Occipital lobe (tissue), 2 donors: ENCODE results near the gene CNGB1. TPM values are rescaled to one million over a fixed set of nuclear protein-coding genes. Genes with fewer than 3 reads are reported as not detected.
A peak's percentile ranks its signal among the peaks of the same experiment; 100 is the strongest.
"Not testable (repeated sequence)": the region's sequence is repeated elsewhere in the genome, so short reads cannot be mapped to it uniquely, and the experiment has no call there.

Experiments
- DNase-seq: peaks from one replicate; lab custom pipeline; 2025; lab: John Stamatoyannopoulos, UW
- total RNA-seq: library from RNA; depleted of rRNA; stranded (reverse); fragments of >200 nt; gene quantifications from one replicate; pipeline ENCODE4 v1.2.3, GENCODE V29; 2014

Gene CNGB1
- total RNA-seq, result not detected

DNA sequence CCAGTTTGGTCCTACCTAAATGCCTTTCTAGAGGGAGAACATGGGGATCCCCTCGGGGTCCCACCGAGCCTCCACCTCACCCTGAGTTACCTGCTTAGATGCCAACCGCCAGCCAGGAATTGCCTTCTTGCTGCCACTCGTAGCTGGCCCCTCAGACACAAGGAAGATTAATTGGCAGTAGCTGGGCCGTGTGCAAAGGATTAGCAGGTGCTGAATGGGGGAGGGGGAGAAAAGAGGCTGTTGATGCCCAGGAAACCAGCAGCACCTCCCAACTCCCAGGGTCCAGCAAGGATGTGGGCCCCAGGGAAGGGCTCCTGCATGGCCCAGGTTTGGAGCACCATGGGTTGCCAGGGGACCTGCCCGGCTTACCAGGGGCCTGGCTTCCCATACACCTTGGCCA, at the start of gene CNGB1:
Gene CNGB1, minus strand, starts transcription at position 159 of the 400 bp plus-strand sequence. CDS start 3,842 bp downstream, outside the sequence.
- DNase-seq, result no peak

DNA sequence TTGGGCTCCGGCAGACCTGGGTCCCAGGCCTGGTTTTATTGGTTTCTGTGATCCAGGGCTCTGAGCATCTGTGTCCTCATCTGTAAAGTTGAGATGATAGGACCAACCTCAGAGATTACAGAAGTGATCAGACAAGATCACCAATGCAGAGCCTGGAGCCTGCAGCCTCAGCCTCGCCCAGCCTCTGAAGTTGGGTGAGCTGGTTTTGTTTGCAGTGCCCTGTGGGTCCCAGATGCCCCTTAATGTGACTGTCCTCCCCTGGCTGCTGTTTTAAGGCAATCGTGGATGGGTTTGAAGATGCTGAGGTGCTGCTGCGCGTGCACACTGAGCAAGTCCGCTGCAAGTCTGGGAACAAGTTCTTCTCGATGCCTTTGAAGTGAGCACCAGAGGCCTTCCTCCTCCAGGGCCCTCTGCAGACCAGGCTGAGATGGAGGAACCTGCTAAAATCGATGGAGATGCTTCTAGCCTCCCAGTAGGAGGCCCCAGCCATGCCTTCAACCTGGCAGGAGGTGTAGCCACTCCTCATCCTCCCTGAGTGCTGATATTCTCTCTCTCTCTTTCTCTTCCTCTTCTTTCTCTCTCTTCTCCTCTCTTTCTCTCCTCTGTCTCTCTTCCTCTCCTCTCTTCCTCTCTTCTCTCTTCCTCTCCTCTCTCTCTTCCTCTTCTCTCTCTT, 49.1 kb upstream of the CNGB1 start:
- DNase-seq, result no peak

DNA sequence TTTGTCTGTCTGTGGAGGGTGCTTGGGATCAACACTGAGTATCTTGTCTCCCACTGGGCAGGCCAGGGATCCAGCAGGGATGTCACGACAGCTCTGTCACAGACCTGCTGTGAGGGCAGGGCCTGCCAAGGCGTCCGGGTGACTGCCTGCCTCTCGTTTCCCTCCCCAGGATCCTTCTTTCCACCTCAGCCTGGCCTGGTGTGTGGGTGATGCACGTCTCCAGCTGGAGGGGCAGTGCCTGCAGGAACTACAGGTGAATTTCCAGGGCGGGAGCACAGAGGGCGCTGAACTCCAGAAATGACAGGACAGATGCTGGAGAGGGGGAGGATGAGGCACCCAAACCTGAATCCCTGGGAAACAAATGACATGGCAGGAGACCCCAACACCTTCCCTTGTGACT, 47.9 kb upstream of the CNGB1 start:
- no peak for DNase-seq

DNA sequence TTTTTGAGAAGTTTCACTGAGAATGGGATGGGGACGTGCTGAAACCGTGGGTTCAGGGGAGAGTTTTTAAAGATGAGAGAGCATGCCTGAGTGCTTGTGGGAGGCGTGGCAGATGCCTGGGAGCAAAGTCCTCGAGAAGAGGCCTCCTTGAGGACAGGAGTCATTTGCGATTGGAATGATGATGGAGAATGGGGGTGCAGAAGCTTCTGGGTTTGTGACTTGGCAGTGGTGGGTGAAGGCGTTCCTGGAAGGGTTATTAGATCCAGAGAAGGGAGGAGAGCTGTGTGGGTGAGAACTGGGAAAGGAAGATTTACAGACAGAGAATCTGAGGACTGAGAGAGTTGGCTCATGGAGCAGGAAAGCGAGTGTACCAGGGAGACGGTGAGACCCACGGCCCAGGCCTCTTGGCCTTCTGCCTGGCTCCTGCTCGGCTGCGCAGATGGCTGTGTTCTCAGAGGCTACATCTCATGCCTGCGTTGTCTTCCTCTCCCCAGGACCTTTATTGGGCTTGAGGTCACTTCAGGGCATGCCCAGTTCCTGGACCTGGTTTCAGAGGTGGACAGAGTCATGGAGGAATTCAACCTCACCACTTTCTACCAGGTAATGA, 46.0 kb upstream of the CNGB1 start:
- DNase-seq, result no peak

DNA sequence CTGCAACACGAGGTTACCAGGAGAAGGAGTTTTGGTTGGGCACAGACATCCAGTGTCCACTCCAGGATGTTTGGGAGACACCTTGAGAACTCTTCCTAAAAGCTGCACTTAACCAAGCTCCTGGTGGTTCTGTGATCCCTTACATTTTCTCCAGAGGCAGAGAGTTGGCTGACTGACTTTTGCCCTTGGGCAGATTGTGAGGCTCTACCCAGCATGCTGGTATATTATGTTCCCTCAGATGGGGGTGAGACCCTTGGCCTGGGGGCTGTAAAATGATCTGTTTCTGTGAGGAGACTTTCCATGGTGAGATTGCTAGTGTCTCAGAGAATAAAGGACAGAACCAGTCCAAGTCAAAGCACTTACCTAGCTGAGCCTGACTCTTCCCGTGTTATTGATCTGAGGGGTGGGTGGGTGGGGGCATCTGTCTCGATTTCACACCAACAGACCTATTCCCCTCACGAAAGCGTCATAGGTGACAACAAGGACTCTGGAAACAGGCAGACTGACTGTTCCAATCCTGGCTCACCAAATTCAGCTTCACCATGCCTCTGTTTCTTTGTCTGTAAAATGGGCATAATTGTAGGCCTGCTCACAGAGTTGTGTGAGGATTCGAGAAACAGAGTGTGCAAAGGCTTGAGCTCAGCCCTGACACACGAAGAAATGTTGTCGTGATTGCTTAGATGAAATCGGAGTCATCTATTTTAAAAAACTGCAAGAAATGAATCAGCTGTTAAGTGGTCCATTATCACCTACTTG, 42.5 kb upstream of the CNGB1 start:
- no peak for DNase-seq

DNA sequence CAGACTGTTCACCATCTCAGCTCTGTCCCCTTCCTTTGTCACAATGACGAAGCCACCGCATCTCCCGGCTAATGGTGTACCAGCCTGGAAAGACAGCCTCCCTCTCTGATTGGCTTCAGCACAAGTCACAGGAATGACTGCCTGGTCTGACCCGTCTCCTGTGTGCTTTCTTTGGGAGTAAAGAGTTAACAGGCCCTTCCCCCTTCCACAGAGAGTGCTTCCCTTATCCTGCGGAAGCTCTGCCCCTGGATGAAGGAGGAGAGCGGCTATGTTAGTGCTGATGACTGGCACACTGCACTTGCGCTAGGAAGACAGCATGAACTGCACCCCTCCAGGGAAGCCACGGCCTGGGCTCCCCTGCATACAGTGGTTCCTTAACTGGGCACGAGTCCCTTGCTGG, 41.6 kb upstream of the CNGB1 start:
- DNase-seq, result no peak

DNA sequence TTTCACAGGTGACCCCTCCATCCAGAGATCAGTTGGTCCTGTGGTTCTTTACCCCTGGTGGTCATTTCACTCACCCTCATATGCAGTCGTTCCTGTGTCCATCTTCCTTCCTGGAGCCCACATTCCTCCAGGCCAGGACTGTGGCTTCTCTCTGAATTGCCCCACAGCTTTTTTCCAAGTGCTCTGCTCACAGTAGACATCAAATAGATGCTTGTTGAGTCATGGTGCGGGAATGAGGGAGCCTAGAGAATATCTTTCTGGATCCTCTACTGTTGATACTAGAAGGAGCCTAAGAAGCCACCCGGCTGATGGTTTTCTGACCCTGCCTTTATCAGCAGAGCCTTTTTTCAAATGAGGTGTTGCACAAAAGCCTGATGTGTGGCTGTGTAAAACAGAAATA, 40.7 kb upstream of the CNGB1 start:
- DNase-seq, result no peak

DNA sequence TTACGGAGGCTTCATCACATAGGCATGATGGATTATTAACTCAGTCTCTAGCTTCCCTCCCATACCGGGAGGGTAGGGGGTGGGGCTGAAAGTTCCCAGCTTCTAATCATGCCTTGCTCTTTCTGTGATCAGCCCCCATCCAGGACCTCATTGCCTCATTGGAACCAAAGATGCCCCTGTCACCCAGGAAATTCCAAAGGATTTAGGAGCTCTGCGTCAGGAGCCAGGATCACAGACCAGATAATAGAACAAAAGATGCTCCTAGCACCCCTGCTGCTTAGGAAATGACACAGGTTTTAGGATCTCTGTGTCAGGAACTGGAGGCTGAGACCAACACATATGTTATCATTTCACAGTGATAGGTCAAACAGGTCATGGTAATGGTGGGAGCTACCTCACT, 40.0 kb upstream of the CNGB1 start:
- no peak for DNase-seq

DNA sequence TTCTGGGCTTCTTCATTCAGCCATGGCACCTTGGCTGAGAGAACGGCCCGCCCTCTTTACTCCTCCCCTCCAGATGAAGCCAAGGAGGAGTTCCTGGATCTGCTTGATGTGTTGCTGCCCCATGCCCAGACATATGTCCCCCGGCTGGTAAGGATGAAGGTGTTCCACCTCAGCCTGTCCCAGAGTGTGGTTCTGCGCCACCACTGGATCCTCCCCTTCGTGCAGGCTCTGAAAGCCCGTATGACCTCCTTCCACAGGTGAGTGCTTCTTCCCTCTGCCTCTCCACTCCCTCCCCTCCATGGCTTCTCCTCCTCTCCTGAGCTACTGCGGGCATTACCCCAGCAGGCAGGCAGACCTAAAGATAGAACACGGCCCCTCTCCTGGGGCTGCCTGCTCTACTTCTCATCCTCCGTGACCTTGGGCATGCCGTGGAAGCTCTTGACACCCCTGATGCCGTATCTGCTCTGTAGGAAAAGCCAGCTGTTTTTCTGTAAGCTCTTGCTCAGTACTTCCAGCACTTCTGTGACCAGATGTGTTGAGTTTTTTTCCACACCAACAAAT, 39.0 kb upstream of the CNGB1 start:
- no peak for DNase-seq

DNA sequence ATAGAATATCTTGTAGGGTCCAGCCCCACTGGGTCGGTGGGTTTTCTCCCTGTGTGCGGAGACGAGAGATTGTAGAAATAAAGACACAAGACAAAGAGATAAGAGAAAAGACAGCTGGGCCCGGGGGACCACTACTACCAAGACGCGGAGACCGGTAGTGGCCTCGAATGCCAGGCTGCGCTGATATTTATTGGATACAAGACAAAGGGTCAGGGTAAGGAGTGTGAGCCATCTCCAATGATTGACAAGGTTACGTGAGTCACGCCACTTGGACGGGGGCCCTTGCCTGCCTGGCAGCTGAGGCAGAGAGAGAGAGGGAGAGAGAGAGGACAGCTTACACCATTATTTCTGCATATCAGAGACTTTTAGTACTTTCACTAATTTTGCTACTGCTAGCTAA, 33.8 kb upstream of the CNGB1 start:
- DNase-seq, result not testable (repeated sequence)

DNA sequence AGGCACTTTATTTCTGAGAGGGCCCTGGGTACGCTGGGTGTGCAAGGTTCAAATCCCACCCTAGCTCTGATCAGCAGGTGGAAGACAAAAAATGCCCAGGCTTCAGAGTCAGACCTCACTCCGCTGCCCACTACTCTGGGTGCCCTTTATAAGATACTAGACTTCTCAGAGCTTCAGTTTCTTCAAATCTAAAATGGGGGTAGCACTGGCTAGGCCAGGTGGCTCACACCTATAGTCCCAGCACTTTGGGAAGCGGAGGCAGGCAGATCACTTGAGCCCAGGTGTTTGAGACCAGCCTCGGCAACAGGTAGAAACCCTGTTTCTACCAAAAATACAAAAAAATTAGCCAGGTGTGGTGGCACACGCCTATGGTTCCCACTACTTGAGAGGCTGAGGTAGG, 32.0 kb upstream of the CNGB1 start:
- no peak for DNase-seq

DNA sequence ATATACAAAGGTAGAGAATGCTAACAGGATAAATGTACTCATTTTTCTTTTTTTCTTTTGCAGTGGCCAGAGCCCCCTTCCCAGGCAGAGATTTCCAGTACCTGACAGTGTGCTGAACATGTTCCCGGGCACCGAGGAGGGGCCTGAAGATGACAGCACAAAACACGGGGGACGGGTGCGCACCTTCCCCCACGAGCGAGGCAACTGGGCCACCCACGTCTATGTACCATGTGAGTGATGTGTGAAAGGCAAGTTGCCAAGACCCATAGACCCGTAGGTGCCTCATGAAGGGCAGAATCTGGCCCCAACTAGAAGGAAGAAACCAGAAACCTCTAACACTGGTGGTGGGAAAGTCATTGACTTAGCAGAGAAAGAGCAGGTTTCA, 31.5 kb upstream of the CNGB1 start:
- no peak for DNase-seq

DNA sequence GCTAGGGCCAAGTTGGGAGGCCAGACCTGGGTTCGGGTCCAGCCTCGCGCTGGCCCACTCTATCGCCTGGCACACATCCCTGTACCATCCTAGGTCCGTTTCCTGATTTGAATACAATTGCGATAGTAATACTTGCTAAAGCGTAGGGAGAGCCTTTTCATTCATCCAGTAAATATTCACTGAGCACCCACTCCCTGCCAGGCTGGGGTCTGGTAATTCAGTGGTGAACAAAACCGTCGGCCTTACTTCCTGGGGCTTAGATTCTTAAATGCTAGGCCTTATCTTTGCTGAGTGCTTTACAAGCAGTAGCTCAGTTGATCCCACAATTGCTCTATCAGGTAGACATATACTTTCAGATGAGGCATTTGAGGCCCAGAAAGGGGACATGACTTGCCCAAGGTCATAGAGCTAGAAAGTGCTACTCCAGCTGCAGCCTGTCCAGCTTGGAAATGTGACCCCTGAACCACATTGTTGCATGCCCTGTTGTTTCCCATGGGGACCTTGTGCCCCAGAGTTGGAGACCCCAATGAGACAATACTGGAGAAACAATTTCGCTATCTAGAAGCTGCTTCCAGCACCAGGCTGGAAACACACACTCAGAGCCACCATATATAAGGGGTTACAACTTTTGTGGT, 31.0 kb upstream of the CNGB1 start:
- no peak for DNase-seq

DNA sequence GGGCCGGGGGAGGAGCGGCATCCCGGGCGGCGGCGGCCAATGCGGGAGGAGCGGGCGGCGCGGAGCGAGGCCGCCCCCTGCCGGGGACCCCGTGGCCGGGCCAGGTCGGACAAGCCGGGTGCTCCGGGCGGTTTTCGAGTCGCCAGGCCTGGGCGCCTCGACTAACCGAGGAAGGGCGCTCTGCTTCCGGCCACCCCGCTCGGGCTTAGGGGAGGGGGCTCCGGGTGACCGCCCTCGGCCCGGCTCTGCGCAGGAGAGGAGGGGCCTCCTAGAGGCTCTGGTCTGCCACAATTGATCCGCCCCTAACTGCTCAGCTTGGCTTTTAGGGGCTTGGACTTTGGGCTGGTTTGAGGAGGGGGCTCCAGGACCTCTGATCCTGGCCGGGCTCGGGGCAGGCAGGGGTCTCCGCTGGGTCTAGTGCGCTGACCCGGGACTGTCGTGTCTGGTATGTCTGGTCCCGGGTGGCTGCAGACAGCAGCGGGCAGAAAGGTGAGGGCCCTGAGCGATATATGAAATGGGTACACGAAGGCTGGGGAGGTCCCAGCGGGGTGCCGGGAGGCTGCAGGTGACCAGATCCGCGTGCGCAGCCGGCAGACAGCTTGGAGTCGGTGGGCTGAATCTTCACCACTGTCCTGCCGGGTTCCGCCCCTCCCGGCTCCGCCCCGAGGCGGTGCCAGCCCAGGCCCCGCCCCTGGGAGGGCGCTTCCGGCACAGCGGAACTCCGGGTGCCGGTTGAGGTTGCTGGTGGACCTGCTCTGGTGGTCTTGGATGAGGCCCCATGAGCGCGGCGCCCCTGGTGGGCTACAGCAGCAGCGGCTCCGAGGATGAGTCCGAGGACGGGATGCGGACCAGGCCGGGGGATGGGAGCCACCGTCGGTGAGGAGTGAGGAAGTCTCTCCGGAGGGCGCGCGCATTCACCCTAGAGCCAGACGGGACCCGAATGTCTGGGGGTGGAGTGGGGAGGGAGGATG, 30.1 kb upstream of the CNGB1 start, which contains the start of gene USB1:
Gene USB1, plus strand, starts transcription at position 702 of the 971 bp plus-strand sequence. Its CDS starts 77 bp downstream, at position 779.
- DNase-seq, result peak; percentile 80

DNA sequence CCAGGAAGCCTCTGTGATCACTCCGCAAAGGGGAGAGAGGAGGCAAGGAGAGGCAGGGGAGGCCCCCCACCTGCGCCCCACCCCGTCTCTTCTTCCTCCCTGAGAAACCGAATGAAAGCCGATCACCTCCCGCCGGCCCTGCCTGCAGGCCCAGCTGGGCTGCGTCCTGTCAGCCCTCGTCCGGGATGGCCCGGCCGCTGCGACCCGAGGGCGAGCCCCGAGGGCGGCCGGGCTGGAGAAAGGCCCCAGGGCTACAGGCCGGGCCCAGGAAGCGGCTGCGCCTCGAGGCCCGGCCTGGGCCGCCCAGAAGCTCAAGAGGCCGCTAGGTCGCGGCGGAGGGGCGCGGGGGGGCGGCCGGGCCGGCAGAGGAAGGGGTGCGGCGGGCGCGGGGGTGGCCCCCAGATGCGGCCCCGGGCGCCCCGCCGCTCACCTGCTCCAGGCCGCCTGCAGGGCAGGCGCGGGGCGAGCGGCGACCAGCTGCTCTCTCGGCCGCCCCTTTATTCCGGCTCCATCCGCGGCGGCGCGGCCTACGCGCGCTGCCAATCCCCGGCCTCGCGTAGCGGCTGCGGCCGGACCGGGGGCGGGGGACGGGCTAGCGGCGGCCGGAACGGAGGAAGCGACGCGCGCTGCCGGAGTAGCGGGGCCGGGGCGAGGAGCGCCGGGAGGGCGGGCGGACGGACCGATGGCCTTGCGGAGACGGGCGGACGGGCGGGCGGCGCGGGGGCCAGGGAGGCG, 29.2 kb upstream of the CNGB1 start, which contains the start of gene ZNF319:
Gene ZNF319, minus strand, starts transcription at position 702 of the 735 bp plus-strand sequence. CDS start 2,407 bp downstream, outside the sequence.
- no peak for DNase-seq

DNA sequence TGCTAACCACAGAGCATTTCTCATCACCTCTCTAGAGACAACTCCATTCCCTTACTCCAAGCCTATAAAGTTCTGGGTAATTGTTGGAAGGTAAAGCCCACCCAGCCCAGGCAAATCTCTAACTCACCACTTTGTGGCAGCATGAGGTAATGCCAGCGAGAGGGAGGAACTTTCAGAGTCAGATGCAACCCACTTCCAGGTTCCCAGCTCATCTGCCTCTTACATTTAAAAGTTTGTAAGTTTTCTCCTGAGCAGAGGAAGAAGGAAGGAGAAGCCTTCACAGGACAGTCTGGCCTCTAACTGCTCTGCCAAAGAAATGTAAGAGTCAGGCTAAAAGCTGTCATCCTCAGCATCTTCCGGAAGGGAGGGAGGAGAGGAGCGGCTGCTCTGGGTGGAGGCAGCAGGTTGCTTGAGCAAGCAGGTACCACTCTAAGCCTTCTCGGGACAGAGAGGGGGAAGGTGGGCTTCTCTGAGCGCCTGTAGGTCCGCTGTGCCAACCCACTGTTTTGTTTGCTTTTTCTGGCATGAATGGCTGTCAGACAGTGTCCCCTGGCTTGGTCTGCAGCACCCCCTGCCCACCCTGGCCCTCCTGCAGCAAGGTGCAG, 28.5 kb upstream of the CNGB1 start:
- DNase-seq, result no peak

DNA sequence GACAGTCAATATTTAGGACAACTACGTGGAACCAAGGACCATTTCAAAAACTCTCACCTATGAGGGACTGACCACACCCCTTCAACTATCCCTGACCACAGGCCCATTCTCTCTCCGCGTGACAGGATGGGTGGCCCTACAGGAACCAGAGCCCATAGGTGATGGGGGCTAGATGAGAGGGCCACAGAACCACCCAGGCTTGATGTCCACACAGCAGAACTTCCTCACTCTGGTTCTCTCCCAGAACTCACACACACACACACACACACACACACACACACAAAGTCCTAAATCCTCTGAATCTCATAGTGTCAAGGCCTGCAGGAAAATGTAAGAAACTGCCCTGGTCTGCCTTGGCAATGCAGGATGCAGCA, 28.1 kb upstream of the CNGB1 start:
- DNase-seq, result no peak

DNA sequence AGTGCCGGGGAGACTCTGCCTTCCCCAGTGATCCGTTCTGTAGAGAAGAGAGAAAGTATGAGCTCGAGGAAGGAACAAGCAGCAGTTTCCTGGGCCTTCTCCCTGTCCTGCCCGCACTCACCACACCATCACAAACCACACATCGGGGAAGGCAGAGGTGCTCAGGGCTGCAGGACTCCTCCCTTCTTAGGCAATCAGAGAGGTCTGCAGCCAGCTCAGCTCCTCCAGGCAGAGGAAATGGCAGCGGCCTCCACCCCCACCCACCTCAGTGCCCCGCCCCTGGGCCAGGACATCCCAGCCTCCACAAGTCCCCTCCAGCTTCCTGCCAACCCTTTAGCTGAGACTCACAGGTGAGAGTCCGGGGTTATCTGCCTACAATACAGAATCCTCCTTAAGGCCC, 27.6 kb upstream of the CNGB1 start:
- no peak for DNase-seq

DNA sequence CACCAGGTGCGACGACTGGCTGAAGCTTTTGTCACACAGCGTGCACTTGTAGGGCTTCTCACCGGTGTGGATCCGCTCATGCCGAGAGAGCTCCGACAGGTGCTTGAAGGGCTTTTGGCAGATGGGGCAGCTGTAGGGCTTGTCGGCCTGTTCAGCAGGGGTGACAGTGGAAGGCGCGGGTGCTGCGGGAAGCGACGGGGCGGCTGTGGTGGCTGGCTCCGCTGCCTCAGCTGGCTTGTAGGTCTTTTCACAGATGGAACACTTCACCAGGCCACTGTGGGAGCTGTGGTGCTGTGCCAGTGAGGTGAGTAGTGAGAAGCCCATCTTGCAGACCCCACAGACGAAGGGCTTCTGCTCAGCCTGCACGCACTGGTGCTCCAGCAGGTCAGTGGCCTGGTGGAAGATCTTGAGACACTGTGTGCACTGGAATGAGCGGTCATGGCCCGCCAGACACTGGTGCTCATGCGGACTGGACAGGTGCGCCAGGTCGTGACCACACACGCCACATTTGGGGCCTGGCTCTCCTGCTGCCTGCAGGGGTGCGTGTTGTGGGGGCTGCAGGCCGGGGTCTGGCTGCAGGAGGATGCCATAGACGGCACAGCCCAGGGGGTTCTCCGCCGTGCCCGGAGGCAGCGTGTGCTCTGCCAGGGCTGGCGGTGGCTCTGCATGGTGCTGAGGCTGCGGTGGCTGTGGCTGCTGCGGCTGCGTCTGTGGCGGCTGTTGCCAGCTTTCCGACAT, 26.8 kb upstream of the CNGB1 start:
- DNase-seq, result no peak
